Kidney (tissue), 14 donors: ENCODE data around the gene SEC23B. TPM values are rescaled to one million over a fixed set of nuclear protein-coding genes. Genes with fewer than 3 reads are reported as not detected.

Source experiments
- DNase-seq, 5 donors: peaks; one replicate each; pipeline ENCODE4 v3.0.0-alpha.2; 2013 to 2020
- FAIRE-seq: peaks from 2 replicates; lab custom pipeline; 2012; peaks lifted over from hg19 to GRCh38; lab: Jason Lieb, UNC
- H3K27ac ChIP-seq, 2 donors: one replicate each; pipeline ENCODE4 v1.7.0; 2013; ENCODE audit warnings: low read depth in 2 of 2, low read length in 2 of 2, inconsistent platforms in 1 of 2
- H3K27me3 ChIP-seq: one replicate; pipeline ENCODE4 v1.7.1; 2013; ENCODE audit warnings: low read length, inconsistent platforms; ENCODE audit not compliant: control insufficient read depth, insufficient read depth
- H3K36me3 ChIP-seq, 3 donors: one replicate each; pipeline versions ENCODE4 v1.7.0 to v1.7.1; 2013; ENCODE audit warnings: low read length in 3 of 3, control low read depth in 1 of 3, inconsistent platforms in 1 of 3; ENCODE audit not compliant: insufficient read depth in 3 of 3, control insufficient read depth in 2 of 3
- H3K4me1 ChIP-seq, 3 donors: one replicate each; pipeline versions ENCODE4 v1.7.0 to v1.7.1; 2013; ENCODE audit warnings: low read length in 3 of 3, inconsistent platforms in 1 of 3, low read depth in 1 of 3; ENCODE audit not compliant: control insufficient read depth in 2 of 3, insufficient read depth in 2 of 3
- H3K4me3 ChIP-seq, 3 donors: one replicate each; pipeline versions ENCODE4 v1.7.0 to v1.8.1; 2013; ENCODE audit warnings: low read length in 3 of 3, control low read depth in 1 of 3, inconsistent platforms in 1 of 3
- H3K9ac ChIP-seq, 3 donors: one replicate each; pipeline versions ENCODE4 v1.7.0 to v1.7.1; 2013; ENCODE audit warnings: low read length in 3 of 3, control low read depth in 1 of 3, inconsistent platforms in 1 of 3
- H3K9me3 ChIP-seq, 3 donors: one replicate each; pipeline versions ENCODE4 v1.7.0 to v1.7.1; 2013; ENCODE audit warnings: low read length in 3 of 3, control low read depth in 1 of 3, inconsistent platforms in 1 of 3; ENCODE audit not compliant: control insufficient read depth in 2 of 3, insufficient read depth in 1 of 3
- intact Hi-C: fragments of 100-400 bp; cut with DNase I; formaldehyde crosslinking; loops from one replicate; pipeline ENCODE4 v1.11.1; 2022
- microRNA-seq: library from miRNA; unstranded; fragments of <30 nt; microRNA quantifications from one replicate; pipeline ENCODE4 v1.2.0, GENCODE V29; 2020
- polyA plus RNA-seq: library from polyadenylated mRNA; stranded (reverse); fragments of 350-450 nt; fragmentation: Illumina TruSeq; extraction: RNeasy Lipid Tissue Mini Kit (QIAGEN cat#74804); gene quantifications from one replicate; pipeline ENCODE4 v1.2.3, GENCODE V29; 2014; ENCODE audit warnings: low read depth, low replicate concordance; ENCODE audit not compliant: insufficient read depth
- total RNA-seq: library from RNA; stranded (reverse); fragmentation: NEBNext Ultra II Directional; extraction: Animal tissue kit (Norgen Biotek cat#: 25700); gene quantifications from one replicate; pipeline ENCODE4 v1.2.1, GENCODE V29; 2021
- TF ChIP-seq, protein P1 (sequence below): IDR thresholded peaks from 3 replicates; pipeline ENCODE4 v1.5.1; 2012; ENCODE audit warnings: mild to moderate bottlenecking, moderate library complexity, borderline replicate concordance; ENCODE audit not compliant: insufficient read depth; ENCODE audit errors: extremely low read depth
- donor health status: control.
- donor health status: control.
- donor health status: control.
- donor health status: control.
- donor health status: control.
- donor health status: DM: yes; HTN: yes; CAD: no.
- donor health status: Normal renal cell carcinoma (clear cell type).

SEC23B gene
- total and polyA plus RNA-seq, 2 donors from 2014 or later = 46.4 to 67.3 TPM

DNA sequence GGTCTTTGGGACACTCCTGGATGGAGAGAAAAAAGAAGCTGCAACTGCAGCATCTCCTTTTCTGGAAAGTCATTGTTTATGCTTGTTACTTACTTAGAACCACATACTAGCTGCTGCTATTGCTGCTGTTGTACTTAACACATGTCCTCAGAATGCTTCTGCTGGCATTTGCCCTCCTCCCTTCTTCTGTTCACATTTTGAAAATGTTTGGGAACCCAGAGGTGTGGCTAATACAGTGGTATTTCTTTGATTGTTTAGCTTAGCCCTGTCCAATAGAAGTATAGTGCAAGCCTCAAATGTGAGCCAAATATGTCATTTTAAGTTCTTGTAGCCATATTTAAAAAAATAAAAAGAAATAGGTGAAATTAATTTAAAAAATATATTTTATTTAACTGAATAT is 88.5 kb downstream of the SEC23B start:
- FAIRE-seq = no peak
- no peaks in the 10 kb centered on the region for H3K9me3 ChIP-seq

GRCh38 chr20:18609741-18610140 is 102.0 kb downstream of the SEC23B start:
- intact Hi-C loops = no loop called here

More for the DNA sequence above, 88.5 kb downstream of the SEC23B start:
- no peak for DNase-seq
- Histone ChIP-seq H3K36me3 (peaks cover 0 to 6% (median 5%) of the 10 kb centered on the region in 3 donors), H3K9ac (no peak overlapping the region), H3K4me3 (no peak overlapping the region), H3K27me3 (no peaks in the 10 kb centered on the region), H3K27ac (no peak overlapping the region), H3K4me1 (no peaks in the 10 kb centered on the region)
- intact Hi-C loops = no loop called here
- TF ChIP-seq, protein P1, sequence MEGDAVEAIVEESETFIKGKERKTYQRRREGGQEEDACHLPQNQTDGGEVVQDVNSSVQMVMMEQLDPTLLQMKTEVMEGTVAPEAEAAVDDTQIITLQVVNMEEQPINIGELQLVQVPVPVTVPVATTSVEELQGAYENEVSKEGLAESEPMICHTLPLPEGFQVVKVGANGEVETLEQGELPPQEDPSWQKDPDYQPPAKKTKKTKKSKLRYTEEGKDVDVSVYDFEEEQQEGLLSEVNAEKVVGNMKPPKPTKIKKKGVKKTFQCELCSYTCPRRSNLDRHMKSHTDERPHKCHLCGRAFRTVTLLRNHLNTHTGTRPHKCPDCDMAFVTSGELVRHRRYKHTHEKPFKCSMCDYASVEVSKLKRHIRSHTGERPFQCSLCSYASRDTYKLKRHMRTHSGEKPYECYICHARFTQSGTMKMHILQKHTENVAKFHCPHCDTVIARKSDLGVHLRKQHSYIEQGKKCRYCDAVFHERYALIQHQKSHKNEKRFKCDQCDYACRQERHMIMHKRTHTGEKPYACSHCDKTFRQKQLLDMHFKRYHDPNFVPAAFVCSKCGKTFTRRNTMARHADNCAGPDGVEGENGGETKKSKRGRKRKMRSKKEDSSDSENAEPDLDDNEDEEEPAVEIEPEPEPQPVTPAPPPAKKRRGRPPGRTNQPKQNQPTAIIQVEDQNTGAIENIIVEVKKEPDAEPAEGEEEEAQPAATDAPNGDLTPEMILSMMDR = no peak

More at GRCh38 chr20:18609741-18610140, 102.0 kb downstream of the SEC23B start:
- no peaks in the 10 kb centered on the region for H3K4me1 ChIP-seq
- H3K4me3 ChIP-seq = no peak overlapping the region
- TF ChIP-seq, protein P1 = no peak
- FAIRE-seq = no peak
- H3K9me3 ChIP-seq = no peaks in the 10 kb centered on the region
- no peak overlapping the region for H3K9ac ChIP-seq
- no peaks in the 10 kb centered on the region for H3K36me3 ChIP-seq
- no peaks in the 10 kb centered on the region for H3K27me3 ChIP-seq
- no peak overlapping the region for H3K27ac ChIP-seq
- no peak for DNase-seq

Small RNA genes within 50 kb of the gene (microRNA-seq; reads per million reads assigned to microRNA genes)
- gene MIR3192 = not detected

Other genes with a start within 250 kb of the SEC23B start
- gene ZNF133, start 219.4 kb upstream of the SEC23B start, total RNA-seq = 12.8 TPM
- gene ZNF133, start 219.4 kb upstream of the SEC23B start, polyA plus RNA-seq = 15.0 TPM
- gene DZANK1, start 40.9 kb upstream of the SEC23B start, total RNA-seq = 6.2 TPM
- 3.9 TPM for gene DZANK1, start 40.9 kb upstream of the SEC23B start, polyA plus RNA-seq
- gene POLR3F, start 40.5 kb upstream of the SEC23B start, total RNA-seq = 8.9 TPM
- 10.6 TPM for gene POLR3F, start 40.5 kb upstream of the SEC23B start, polyA plus RNA-seq
- gene RBBP9, start 10.7 kb upstream of the SEC23B start, total RNA-seq = 16.9 TPM
- 15.2 TPM for gene RBBP9, start 10.7 kb upstream of the SEC23B start, polyA plus RNA-seq
- gene SMIM26, start 59.5 kb downstream of the SEC23B start, total RNA-seq = 60.1 TPM
- gene SMIM26, start 59.5 kb downstream of the SEC23B start, polyA plus RNA-seq = 207 TPM
- gene DTD1, start 80.1 kb downstream of the SEC23B start, total RNA-seq = 45.3 TPM
- 47.4 TPM for gene DTD1, start 80.1 kb downstream of the SEC23B start, polyA plus RNA-seq